Posterior vena cava (tissue), 2 donors: ENCODE measurements around the gene EWSR1. TPM values are rescaled to one million over a fixed set of nuclear protein-coding genes. Genes with fewer than 3 reads are reported as not detected.
"Not testable (repeated sequence)": the region's sequence is repeated elsewhere in the genome, so short reads cannot be mapped to it uniquely, and the experiment has no call there.

Experiments used
- DNase-seq: peaks from one replicate; pipeline ENCODE4 v3.0.0-alpha.2; 2020; ENCODE audit warnings: low spot score
- intact Hi-C, 2 donors: fragments of 100-400 bp; cut with DNase I; formaldehyde crosslinking; loops; one replicate each; pipeline versions ENCODE4 v1.14.1 to v1.14.2; 2022 to 2023
- long read RNA-seq, 2 donors: library from polyadenylated mRNA; unstranded; transcript quantifications; one replicate each; pipeline ENCODE4 v2.0.0, GENCODE V29; 2020 to 2021
- total RNA-seq, 2 donors: library from RNA; stranded (reverse); fragmentation: NEBNext Ultra II Directional; extraction: Animal tissue kit (Norgen Biotek cat#: 25700); gene quantifications; one replicate each; pipeline ENCODE4 v1.2.1, GENCODE V29; 2021
- donor health status: DM: yes; HTN: yes; CAD: no.
- donor health status: DM: yes; HTN: yes; CAD: no.

EWSR1 gene
- 100 to 1,000 TPM; 155 to 168 TPM for total RNA-seq
- long read RNA-seq, donor 1, transcript EWSR1-207 (17 exons, 2,207 nt), result minor isoform, 26 of 94 reads
- long read RNA-seq, donor 1, transcript EWSR1-206 (17 exons, 2,654 nt), result major isoform, 30 of 94 reads
- long read RNA-seq, donor 1, partial matches to known transcripts, result 24 of 94 reads
- long read RNA-seq, donor 1, other reads (novel, unspliced or antisense), result 11 of 94 reads
- long read RNA-seq, donor 2, transcript EWSR1-202 (16 exons, 1,989 nt), result minor isoform, 9 of 453 reads
- long read RNA-seq, donor 2, transcript EWSR1-217 (8 exons, 3,231 nt), result minor isoform, 14 of 453 reads
- long read RNA-seq, donor 2, transcript EWSR1-207 (17 exons, 2,207 nt), result major isoform, 143 of 453 reads
- long read RNA-seq, donor 2, transcript EWSR1-206 (17 exons, 2,654 nt), result minor isoform, 123 of 453 reads
- long read RNA-seq, donor 2, partial matches to known transcripts, result 104 of 453 reads
- long read RNA-seq, donor 2, other reads (novel, unspliced or antisense), result 59 of 453 reads

DNA sequence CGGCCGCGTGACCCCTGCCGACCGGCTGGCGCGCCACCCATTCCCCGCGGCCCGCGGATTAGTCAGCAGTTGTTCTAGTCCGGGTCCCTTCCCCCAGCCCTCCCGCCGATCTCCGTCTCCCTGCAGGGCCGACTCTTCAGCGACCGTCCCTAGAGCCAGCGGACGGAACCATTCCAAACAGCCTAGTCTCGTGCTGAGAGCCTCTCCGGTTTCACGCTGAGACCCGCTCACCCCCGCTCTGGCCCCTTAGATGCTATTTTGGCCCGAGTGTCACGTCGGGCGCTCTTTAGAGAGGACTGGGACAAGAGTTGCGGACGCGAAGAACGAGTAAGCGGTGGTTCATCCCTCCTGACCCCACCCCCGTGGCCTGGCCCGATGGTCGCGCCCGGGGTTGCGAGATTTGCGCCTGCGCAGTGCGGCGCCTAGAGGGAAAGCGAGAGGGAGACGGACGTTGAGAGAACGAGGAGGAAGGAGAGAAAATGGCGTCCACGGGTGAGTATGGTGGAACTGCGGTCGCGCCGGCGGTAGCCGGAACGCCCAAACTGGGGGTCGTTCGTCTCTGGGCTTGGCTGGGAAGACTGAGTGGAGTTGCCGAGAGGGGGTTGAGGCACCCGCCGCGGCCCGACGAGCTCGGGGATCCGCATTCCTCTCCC lies at the start of gene EWSR1, which contains the start of gene RHBDD3:
Gene EWSR1, plus strand, starts transcription at position 411 of the 653 bp plus-strand sequence. Its CDS starts 69 bp downstream, at position 480.
Gene RHBDD3, minus strand, starts transcription at position 124 of the 653 bp plus-strand sequence. CDS start 2,355 bp downstream, outside the sequence.
- intact Hi-C loops, result no loop called here
- DNase-seq, result peak; percentile 99

GRCh38 chr22:29218758-29219408 lies 49.2 kb upstream of the EWSR1 start:
- intact Hi-C loops, result no loop called here
- DNase-seq, result no peak

DNA sequence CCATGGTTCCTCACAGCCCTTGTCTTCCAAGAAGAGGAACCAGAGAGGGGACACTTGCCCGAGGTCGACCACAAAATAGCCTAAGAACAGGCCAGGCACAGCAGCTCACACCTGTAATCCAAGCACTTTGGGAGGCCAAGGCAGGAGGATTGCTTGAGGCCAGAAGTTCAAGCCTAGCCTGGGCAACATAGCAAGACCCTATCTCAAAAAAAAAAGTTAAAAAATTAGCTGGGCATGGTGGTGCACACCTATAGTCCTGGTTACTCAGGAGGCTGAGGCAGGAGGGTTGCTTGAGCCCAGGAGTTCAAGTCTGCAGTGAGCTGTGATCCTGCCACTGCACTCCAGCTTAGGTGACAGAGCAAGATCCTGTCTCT lies 48.7 kb upstream of the EWSR1 start:
- intact Hi-C loops, result not testable (repeated sequence)

GRCh38 chr22:29219881-29220670 lies 48.0 kb upstream of the EWSR1 start:
- no peak for DNase-seq
- intact Hi-C loops, result no loop called here

More for the DNA sequence above, 48.7 kb upstream of the EWSR1 start:
- DNase-seq, result not testable (repeated sequence)

- no peak for DNase-seq
- intact Hi-C loops, result no loop called here
Observed at GRCh38 chr22:29224121-29224858, 43.8 kb upstream of the EWSR1 start.

GRCh38 chr22:29224859-29225410 lies 43.1 kb upstream of the EWSR1 start:
- intact Hi-C loops, result no loop called here
- DNase-seq, result no peak

- intact Hi-C loops, result no loop called here
- DNase-seq, result peak; percentile 93
Observed at GRCh38 chr22:29225422-29226090, 42.5 kb upstream of the EWSR1 start.

- DNase-seq, result peak; percentile 59
- intact Hi-C loops, result no loop called here
Observed at GRCh38 chr22:29226351-29226981, 41.6 kb upstream of the EWSR1 start.

- intact Hi-C loops, result no loop called here
- peak; percentile 62 for DNase-seq
Observed at GRCh38 chr22:29230972-29231875, 36.8 kb upstream of the EWSR1 start.

DNA sequence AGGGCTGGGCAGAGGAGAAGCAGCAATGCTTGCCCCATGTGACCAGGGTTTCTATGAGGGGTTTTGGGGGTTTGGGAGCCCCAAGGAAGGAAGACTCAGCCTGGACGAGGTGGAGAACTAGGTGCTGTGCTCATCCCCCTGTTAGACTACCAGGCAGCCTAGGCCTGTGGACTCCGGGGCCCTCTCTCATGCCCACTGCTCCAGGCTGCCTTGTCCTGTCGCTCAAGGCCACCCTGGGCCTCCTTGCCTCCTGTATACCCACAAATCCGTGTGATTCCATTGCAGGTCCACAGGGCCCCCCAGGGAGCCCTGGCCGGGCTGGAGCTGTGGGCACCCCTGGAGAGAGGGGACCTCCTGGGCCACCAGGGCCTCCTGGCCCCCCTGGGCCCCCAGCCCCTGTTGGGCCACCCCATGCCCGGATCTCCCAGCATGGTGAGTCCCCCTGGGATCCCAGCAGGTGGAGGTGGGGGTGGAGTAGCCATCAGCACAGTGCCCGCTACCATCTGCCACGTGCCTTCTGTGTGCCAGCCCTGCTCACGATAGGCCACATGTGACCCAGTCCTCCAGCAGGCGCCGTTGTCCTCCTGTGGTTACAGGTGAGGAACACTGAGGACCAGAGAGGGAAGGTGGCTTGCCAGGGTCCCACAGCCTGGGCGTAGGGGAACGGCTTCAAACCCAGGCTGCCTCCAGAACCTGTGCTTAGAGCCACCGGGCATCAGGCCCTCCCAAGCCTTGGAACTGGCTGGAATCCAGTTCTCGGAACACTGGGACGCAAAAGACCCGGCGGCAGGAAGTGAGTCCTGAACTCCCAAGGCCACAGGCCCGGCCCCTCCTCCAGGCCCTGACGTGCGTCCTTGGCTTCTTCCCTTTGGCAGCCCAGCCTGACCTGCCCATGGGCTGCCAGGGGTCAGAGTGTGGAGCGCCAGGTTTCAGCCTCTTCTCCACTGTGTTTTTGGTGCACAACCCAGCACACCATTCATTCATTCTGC lies 35.8 kb upstream of the EWSR1 start:
- intact Hi-C loops, result no loop called here
- DNase-seq, result peak; percentile 82

GRCh38 chr22:29233277-29233877 lies 34.7 kb upstream of the EWSR1 start:
- DNase-seq, result peak; percentile 23
- intact Hi-C loops, result no loop called here

DNA sequence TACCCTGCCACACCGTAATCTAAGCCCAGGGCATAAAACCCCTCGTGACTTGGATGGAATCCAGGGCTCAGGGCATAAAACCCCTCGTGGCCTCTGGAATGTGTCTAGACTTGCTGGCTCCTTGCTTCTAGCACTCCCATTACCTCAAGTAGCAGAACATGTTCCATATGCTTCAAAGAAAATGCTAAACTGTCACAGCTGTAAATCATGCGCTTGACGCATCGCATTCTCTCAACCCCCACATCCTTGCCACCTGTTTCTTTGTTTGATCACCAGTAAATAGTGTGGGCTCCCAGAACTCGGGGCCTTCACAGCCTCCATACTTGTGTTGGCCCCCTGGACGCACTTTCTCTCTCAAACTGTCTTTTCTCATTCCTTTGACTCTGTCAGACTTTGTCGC lies 27.6 kb upstream of the EWSR1 start:
- DNase-seq, intact Hi-C loops: not testable (repeated sequence)

- intact Hi-C loops, result no loop called here
- no peak for DNase-seq
Observed at GRCh38 chr22:29243874-29244446, 24.1 kb upstream of the EWSR1 start.
